HepG2 (cell line): ENCODE data around the gene MALT1. TPM values are rescaled to one million over a fixed set of nuclear protein-coding genes. Genes with fewer than 3 reads are reported as not detected.

Experiments
- ATF1 ChIP-seq: IDR thresholded peaks from 2 replicates; pipeline ENCODE4 v1.6.1; 2016; ENCODE audit warnings: mild to moderate bottlenecking, control low read depth
- BRD4 ChIP-seq: sonication (generic); formaldehyde crosslinking; IDR thresholded peaks from 2 replicates; pipeline ENCODE4 v1.4.0; 2020; ENCODE audit warnings: missing genetic modification reagents
- CEBPB ChIP-seq: IDR thresholded peaks from 2 replicates; pipeline ENCODE4 v1.6.1; 2011; ENCODE audit warnings: low read depth, low read length, improper control_type of control experiment, borderline replicate concordance
- CHCHD3 ChIP-seq: sonication (generic); formaldehyde crosslinking; IDR thresholded peaks from 2 replicates; pipeline ENCODE4 v1.8.0; 2022; ENCODE audit warnings: mild to moderate bottlenecking, missing genetic modification reagents, moderate library complexity
- DNMT1 ChIP-seq: sonication (generic); formaldehyde crosslinking; IDR thresholded peaks from 2 replicates; pipeline ENCODE4 v1.5.1; 2020; ENCODE audit warnings: mild to moderate bottlenecking, missing genetic modification reagents
- GTF3A ChIP-seq: sonication (generic); formaldehyde crosslinking; conservative IDR thresholded peaks from 2 replicates; pipeline ENCODE4 v1.4.0; 2020; ENCODE audit warnings: mild to moderate bottlenecking, missing genetic modification reagents
- HDAC6 ChIP-seq: fragments of 200-600 bp; sonication (generic); IDR thresholded peaks from 2 replicates; pipeline ENCODE4 v1.7.0; 2017; ENCODE audit warnings: mild to moderate bottlenecking, antibody characterized with exemption, low read length, low read depth
- JDP2 ChIP-seq: sonication (generic); formaldehyde crosslinking; IDR thresholded peaks from 2 replicates; pipeline ENCODE4 v1.8.1; 2022; ENCODE audit warnings: missing genetic modification reagents, borderline replicate concordance
- KDM3A ChIP-seq: IDR thresholded peaks from 2 replicates; pipeline ENCODE4 v1.6.1; 2018; ENCODE audit warnings: low read depth, missing compliant biosample characterization
- MYNN ChIP-seq: sonication (generic); formaldehyde crosslinking; IDR thresholded peaks from 2 replicates; pipeline ENCODE4 v1.4.0; 2020; ENCODE audit warnings: mild to moderate bottlenecking, low read depth, missing genetic modification reagents
- TARDBP ChIP-seq: sonication (generic); formaldehyde crosslinking; IDR thresholded peaks from 2 replicates; pipeline ENCODE4 v1.8.0; 2022; ENCODE audit warnings: mild to moderate bottlenecking, missing genetic modification reagents
- TEAD2 ChIP-seq: sonication (generic); formaldehyde crosslinking; IDR thresholded peaks from 2 replicates; pipeline ENCODE4 v1.9.0; 2021; ENCODE audit warnings: missing genetic modification reagents
- U2AF1 ChIP-seq: fragments of 200-400 bp; formaldehyde crosslinking; optimal IDR thresholded peaks from 2 replicates; pipeline ENCODE3; 2017; ENCODE audit warnings: mild to moderate bottlenecking, low read depth, low read length
- ZNF329 ChIP-seq: sonication (generic); formaldehyde crosslinking; IDR thresholded peaks from 2 replicates; pipeline ENCODE4 v1.9.0; 2021; ENCODE audit warnings: low read depth, mild to moderate bottlenecking, missing genetic modification reagents
- ZNF644 ChIP-seq: IDR thresholded peaks from 2 replicates; pipeline ENCODE4 v1.6.1; 2016; ENCODE audit warnings: low read depth
- ZNF678 ChIP-seq: sonication (generic); formaldehyde crosslinking; IDR thresholded peaks from 2 replicates; pipeline ENCODE4 v1.4.0; 2020; ENCODE audit warnings: mild to moderate bottlenecking, missing genetic modification reagents
- ZNF749 ChIP-seq: sonication (generic); formaldehyde crosslinking; IDR thresholded peaks from 2 replicates; pipeline ENCODE4 v1.8.0; 2022; ENCODE audit warnings: mild to moderate bottlenecking, missing genetic modification reagents, moderate library complexity, borderline replicate concordance
- polyA plus RNA-seq, 8 experiments: library from polyadenylated mRNA; depleted of rRNA in 3 of 8; stranded (reverse) in 7 of 8; unstranded in 1 of 8; fragments of >200 nt; fragmentation: Illumina TruSeq in 4 of 8; extraction: Trizol in 4 of 8; gene quantifications; 2 replicates each; pipeline versions ENCODE4 v1.2.1 to v1.2.3, GENCODE V29; 2011 to 2016; ENCODE audit warnings: low read depth in 4 of 8, missing spikeins in 1 of 8, mixed read lengths in 1 of 8; ENCODE audit not compliant: insufficient read depth in 1 of 8
- total RNA-seq, 5 experiments: library from RNA; depleted of rRNA; stranded (reverse); fragments of >200 nt; fragmentation: Illumina TruSeq; extraction: Trizol; gene quantifications; 2 replicates each; pipeline ENCODE4 v1.2.3, GENCODE V29; 2016; ENCODE audit warnings: low read depth in 1 of 5
- TF ChIP-seq, protein P1 (sequence below): sonication (generic); formaldehyde crosslinking; IDR thresholded peaks from 2 replicates; pipeline ENCODE4 v1.4.0; 2020; ENCODE audit warnings: missing genetic modification reagents, borderline replicate concordance
- TF ChIP-seq, protein P2 (sequence below): IDR thresholded peaks from 2 replicates; pipeline ENCODE4 v1.6.1; 2016; ENCODE audit warnings: missing biosample characterization, missing genetic modification reagents, low read depth
- TF ChIP-seq, protein P3 (sequence below): sonication (generic); formaldehyde crosslinking; IDR thresholded peaks from 2 replicates; pipeline ENCODE4 v1.4.0; 2020; ENCODE audit warnings: mild to moderate bottlenecking, missing genetic modification reagents
- TF ChIP-seq, protein P4 (sequence below): sonication (generic); formaldehyde crosslinking; IDR thresholded peaks from 2 replicates; pipeline ENCODE4 v1.4.0; 2020; ENCODE audit warnings: missing genetic modification reagents, borderline replicate concordance

The MALT1 gene
- total and polyA plus RNA-seq, 2 of the 13 experiments (the other 11 are each of a cell fraction or from before 2014, with no cell fraction given): 43.9 to 89.0 TPM

DNA sequence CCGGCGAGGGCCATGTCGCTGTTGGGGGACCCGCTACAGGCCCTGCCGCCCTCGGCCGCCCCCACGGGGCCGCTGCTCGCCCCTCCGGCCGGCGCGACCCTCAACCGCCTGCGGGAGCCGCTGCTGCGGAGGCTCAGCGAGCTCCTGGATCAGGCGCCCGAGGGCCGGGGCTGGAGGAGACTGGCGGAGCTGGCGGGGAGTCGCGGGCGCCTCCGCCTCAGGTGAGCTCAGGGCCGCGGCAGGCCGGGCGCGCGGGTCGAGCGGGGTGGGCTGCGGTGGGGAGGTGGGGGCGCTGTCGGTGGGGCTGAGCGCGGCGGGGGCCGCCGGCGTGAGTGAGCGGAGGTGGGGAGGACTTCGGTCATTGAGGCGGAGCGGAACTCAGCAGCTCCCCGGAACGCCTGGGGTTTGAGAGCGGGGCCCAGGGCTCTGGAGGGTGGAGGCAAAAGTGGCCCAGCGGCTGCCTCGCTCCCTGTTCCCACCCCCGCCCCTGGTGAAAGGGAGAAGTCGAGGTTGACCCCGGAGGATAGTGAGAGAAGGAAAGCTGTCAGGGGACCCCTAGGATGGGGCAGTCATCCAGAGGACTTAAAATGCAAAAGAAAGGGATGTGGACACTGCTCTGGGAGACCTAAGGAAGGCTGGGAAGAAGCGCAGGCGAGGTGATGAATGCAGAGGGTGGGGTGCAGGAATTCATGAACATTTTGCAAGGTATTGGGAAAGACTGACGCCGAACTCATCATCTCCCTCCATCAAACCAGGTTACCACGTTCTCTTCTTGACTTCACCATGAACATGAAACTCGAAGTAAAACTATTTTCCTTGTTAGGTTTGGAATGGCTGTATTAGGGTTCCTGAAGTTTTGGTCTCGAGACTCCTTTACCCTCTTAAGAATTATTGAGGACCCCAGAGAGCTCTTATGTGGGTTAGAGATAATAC lies 633 bp downstream of the MALT1 start (continued):
- TF ChIP-seq, protein P1, sequence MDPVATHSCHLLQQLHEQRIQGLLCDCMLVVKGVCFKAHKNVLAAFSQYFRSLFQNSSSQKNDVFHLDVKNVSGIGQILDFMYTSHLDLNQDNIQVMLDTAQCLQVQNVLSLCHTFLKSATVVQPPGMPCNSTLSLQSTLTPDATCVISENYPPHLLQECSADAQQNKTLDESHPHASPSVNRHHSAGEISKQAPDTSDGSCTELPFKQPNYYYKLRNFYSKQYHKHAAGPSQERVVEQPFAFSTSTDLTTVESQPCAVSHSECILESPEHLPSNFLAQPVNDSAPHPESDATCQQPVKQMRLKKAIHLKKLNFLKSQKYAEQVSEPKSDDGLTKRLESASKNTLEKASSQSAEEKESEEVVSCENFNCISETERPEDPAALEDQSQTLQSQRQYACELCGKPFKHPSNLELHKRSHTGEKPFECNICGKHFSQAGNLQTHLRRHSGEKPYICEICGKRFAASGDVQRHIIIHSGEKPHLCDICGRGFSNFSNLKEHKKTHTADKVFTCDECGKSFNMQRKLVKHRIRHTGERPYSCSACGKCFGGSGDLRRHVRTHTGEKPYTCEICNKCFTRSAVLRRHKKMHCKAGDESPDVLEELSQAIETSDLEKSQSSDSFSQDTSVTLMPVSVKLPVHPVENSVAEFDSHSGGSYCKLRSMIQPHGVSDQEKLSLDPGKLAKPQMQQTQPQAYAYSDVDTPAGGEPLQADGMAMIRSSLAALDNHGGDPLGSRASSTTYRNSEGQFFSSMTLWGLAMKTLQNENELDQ (CRISPR knock-in tag): no peak
- no peak for TF ChIP-seq CHCHD3 (CRISPR knock-in tag)
- no peak for TF ChIP-seq ZNF329 (CRISPR knock-in tag)
- TF ChIP-seq U2AF1: no peak
- no peak for TF ChIP-seq ATF1
- no peak for TF ChIP-seq TARDBP (CRISPR knock-in tag)
- TF ChIP-seq TEAD2 (CRISPR knock-in tag): no peak
- TF ChIP-seq ZNF749 (CRISPR knock-in tag): 0 out of 2 replicates have a peak, but pooled peaks have one; percentile 50
- TF ChIP-seq HDAC6: no peak
- no peak for TF ChIP-seq KDM3A
- TF ChIP-seq, protein P2, sequence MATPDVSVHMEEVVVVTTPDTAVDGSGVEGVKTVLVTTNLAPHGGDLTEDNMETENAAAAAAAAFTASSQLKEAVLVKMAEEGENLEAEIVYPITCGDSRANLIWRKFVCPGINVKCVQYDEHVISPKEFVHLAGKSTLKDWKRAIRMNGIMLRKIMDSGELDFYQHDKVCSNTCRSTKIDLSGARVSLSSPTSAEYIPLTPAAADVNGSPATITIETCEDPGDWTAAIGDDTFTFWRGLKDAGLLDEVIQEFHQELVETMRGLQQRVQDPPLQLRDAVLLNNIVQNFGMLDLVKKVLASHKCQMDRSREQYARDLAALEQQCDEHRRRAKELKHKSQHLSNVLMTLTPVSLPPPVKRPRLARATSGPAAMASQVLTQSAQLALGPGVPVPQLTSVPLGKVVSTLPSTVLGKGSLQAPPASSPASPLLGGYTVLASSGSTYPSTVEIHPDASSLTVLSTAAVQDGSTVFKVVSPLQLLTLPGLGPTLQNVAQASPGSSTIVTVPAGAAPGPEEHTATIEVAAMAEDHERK (CRISPR knock-in tag): no peak
- no peak for TF ChIP-seq JDP2 (CRISPR knock-in tag)
- no peak for TF ChIP-seq ZNF644
- no peak for TF ChIP-seq GTF3A (CRISPR knock-in tag)
- TF ChIP-seq MYNN: no peak
- no peak for TF ChIP-seq BRD4 (CRISPR knock-in tag)
- TF ChIP-seq, protein P3, sequence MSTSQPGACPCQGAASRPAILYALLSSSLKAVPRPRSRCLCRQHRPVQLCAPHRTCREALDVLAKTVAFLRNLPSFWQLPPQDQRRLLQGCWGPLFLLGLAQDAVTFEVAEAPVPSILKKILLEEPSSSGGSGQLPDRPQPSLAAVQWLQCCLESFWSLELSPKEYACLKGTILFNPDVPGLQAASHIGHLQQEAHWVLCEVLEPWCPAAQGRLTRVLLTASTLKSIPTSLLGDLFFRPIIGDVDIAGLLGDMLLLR (CRISPR knock-in tag): no peak
- peak; percentile 58; the same call in 1 of the 2 replicates for TF ChIP-seq CEBPB
- no peak for TF ChIP-seq ZNF678 (CRISPR knock-in tag)
- TF ChIP-seq, protein P4, sequence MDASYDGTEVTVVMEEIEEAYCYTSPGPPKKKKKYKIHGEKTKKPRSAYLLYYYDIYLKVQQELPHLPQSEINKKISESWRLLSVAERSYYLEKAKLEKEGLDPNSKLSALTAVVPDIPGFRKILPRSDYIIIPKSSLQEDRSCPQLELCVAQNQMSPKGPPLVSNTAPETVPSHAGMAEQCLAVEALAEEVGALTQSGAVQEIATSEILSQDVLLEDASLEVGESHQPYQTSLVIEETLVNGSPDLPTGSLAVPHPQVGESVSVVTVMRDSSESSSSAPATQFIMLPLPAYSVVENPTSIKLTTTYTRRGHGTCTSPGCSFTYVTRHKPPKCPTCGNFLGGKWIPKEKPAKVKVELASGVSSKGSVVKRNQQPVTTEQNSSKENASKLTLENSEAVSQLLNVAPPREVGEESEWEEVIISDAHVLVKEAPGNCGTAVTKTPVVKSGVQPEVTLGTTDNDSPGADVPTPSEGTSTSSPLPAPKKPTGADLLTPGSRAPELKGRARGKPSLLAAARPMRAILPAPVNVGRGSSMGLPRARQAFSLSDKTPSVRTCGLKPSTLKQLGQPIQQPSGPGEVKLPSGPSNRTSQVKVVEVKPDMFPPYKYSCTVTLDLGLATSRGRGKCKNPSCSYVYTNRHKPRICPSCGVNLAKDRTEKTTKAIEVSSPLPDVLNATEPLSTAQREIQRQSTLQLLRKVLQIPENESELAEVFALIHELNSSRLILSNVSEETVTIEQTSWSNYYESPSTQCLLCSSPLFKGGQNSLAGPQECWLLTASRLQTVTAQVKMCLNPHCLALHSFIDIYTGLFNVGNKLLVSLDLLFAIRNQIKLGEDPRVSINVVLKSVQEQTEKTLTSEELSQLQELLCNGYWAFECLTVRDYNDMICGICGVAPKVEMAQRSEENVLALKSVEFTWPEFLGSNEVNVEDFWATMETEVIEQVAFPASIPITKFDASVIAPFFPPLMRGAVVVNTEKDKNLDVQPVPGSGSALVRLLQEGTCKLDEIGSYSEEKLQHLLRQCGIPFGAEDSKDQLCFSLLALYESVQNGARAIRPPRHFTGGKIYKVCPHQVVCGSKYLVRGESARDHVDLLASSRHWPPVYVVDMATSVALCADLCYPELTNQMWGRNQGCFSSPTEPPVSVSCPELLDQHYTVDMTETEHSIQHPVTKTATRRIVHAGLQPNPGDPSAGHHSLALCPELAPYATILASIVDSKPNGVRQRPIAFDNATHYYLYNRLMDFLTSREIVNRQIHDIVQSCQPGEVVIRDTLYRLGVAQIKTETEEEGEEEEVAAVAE (CRISPR knock-in tag): no peak
- no peak for TF ChIP-seq DNMT1
